Fibroblast of peridontal ligament (primary cell): Measurements from ENCODE around the gene SSC4D.

Source experiments
- DNase-seq: peaks from one replicate; pipeline ENCODE4 v3.0.0-alpha.2; 2010; ENCODE audit errors: extremely low read depth

The SSC4D gene

DNA sequence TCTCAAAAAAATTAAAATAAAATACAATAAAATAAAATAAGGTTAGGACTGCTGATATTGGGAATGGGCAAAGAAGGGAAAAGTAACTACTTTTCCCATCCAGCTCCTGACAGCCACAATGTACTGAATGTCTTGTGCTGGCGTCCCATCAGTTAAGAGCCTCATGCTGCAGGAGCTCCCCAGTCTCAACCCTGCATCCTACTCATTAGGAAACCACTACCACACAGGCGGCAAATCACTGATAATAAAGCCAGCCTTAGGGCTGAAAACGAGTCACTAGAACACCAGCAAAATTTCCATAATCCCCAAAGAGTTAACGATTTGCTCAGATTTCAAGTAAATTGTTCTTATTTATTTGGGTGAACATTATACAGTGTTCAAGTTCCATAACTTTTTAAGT is 55.0 kb downstream of the SSC4D start:
- DNase-seq = no peak

DNA sequence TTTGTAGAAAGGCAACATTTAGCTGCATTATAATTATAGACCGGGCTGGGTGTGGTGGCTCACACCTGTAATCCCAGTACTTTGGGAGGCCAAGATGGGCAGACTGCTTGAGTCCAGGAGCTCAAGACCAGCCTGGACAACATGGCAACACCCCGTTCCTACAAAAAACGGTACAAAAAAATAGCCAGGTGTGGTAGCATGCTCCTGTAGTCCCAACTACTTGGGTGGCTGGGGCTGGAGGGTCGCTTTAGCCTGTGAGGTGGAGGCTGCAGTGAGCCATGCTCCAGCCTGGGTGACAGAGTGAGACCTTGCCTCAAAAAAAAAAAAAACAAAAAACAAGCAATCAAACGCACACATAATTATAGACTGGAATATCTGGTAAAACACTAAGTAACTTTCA is 55.8 kb downstream of the SSC4D start:
- no peak for DNase-seq

DNA sequence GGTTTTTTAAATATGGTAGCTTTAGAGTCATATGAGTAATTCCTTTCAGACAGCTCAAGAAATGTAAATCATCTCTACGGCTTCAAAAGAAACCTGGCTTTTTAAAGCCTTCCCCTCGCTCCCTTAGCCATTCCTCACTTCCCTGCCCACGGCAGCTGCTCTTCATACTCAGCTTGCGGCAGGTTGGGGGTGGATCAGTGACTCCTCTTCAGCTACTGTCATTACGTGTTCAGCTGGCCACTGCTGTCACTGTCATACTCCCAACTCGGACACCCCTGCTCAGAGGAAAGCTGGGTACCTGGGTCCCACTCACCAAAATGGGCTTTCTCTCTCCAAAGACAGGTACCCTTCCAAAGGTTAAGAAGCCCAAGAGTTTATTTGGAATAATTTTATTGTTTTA is 57.3 kb downstream of the SSC4D start:
- no peak for DNase-seq

DNA sequence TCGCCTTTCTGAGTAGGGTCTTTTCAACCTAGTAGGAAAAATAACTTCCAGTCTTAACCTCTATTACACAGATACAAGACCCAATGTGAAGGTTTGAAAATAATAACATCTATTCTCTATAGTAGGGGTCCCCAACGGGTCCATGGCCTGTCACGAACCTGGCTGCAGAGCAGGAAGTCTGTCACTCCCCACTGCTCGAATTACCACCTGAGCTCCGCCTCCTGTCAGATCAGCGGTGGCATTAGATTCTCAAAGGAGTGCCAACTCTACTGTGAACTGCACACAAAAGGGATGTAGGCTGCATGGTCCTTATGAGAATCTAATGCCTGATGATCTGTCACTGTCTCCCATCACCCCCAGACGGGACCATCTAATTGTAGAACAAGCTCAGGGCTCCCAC is 58.1 kb downstream of the SSC4D start:
- DNase-seq = no peak

DNA sequence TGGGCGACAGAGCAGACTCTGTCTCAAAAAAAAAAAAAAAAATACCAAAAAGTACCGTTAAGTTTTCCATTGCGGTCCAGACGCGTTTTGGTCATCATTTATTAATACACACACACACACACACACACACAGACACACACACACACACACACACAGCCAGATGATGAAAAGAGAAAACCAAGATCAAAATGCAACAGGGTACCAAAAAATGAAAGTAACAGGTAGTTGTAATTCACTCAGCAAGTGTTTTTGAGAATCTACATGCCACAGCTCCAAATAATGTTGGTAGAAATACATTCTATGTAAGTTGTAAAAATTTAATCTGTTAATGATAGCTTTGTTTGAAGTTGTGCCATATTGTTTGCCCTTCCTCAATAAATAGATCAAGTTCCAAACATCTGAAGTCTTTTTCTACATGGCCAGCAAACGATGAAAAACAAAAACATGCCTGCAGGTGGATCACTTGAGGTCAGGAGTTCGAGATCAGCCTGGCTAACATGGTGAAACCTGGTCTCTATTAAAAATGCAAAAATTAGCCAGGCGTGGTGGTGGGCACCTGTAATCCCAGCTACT is 60.1 kb downstream of the SSC4D start:
- DNase-seq = no peak

DNA sequence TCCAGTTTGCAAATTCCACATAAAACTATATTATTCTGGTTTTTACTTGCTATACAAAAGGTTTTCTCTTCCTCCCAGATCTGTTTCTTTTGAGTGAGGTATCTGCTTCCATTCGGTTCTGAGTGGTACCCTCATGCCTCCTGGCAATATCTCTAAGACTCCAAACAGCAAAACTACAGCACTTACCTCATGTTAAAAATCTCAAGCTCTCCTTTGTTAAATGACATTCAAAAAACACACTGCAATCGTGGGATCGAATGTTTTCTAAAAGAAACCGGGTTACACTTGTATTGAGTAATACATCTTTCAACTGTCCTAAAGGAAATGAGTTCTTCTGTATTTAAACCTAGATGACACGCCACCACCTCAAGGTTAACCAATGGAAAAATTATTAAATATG is 61.8 kb downstream of the SSC4D start:
- no peak for DNase-seq

DNA sequence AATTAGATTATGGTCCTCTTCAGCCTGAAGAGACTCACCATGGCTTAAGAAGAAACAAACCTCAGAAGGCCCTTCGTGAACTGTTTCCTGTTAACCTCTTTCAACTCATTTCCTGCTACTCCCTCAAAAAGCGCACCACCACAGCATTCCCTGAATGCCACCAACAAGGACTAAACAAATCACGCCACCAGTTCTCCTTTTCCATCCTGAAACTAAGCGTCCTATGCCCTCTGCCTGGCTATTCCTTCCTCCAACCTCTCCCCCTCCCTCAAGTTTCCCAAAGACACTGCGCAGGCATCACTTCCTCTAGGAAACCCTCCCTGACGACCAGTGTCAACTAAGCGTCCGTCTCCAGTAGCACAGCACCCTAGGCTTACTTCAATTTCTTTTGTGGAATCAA is 62.7 kb downstream of the SSC4D start:
- DNase-seq = no peak

DNA sequence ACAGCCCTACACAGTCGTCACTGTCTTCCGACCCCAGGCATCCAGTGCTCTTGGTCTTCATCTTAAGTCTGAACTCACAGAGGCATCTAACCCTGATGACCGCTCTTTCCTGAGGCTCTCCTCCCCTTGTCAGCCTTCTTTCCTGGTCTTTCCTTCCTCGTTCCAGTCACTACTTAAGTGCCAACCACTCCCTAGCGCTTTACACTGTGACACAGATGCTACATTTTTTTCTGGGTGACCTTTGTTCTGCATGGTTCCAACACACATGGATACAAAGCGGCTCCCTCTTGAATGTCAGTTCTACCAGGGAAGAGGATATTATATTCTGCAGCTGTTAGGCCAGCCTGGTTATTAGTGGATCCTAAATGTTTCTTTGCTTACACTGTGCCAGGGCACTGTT is 63.4 kb downstream of the SSC4D start:
- DNase-seq = no peak

DNA sequence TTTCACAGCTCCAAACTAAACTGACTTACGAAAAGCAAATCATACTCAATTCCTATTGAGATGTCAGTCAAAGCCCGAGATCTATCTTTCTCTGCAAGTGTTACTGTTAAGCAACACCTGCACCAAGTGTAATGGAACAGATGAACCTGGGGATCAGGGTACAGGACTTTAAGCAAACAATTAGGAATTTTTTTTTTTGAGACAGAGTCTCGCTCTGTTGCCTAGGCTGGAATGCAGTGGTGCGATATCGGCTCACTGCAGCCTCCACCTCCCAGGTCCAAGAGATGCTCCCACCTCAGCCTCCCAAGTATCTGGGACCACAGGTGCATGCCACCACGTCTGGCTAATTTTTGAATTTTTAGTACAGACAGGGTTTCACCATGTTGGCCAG is 65.6 kb downstream of the SSC4D start:
- no peak for DNase-seq

DNA sequence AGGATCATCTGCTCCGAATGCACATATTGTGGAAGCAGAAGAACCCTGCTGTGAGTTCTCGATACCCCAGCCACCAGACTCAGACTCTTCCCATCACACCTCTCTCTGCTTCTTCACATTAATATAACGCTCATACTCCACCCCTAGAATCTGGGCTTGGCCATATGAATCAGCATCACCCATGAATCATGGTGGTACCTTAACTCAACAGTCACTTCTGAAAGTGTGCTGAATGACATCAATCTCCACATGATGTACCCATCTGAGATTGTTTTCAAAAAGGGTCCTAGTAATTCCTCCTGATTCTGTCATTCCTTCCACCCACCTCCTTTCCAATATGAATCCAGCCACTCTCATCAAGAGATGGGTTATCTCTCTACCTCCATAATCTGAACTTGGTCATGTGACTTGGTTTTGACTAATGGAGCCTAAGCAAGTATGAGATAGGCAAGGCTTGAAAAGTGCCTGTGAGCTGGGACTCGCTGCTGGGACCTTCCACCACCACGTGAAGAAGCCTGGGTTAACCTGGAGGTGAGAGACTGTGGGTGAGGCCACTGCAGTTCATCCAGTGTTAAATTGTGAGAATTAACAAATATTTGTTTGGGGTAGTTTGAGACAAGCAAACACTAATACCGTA is 66.1 kb downstream of the SSC4D start:
- DNase-seq = no peak

DNA sequence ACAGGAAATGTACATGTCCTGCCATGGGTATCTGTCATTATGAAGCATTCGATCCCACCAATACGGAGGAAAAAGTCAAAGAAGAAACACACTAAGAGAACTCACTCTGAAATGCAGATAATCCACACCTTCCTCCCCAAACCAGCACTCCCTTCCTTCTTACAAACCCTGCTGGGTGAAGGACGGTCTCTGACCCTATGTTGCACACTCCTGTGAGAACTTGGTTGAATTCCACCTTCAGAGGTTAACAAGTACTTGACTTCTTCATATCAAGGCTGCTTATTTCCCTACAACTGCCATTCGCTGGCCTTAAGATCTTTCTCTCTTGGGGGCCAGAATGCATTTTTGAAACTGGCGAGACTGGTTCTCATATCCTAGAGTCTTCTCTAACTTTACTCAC is 67.3 kb downstream of the SSC4D start:
- no peak for DNase-seq

DNA sequence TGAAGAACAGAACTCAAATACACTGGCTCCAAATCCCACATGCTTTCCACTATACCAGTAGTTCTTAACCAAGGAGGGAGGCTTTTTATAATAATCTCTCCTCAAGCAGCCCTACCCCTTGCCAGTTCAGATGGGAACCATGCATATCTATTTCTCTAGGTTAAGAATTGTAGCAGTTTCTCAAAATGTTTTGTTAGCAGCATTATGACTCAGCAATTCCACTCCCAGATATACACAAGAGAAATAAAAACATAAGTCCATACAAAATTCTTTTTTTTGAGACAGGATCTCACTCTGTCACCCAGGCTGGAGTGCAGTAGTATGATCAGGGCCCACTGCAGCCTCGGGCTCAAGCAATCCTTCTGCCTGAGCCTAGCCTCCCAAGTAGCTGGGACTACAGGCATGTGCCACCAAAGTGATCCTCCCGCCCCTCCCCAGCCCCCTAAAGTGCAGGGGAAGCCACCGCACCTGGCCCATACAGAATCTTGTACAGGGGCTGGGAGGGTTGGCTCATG is 68.8 kb downstream of the SSC4D start:
- DNase-seq = peak; percentile 95
